ENCODE results near the gene RBM8A.
"Not testable (repeated sequence)": the region's sequence is repeated elsewhere in the genome, so short reads cannot be mapped to it uniquely, and the experiment has no call there.

RBM8A gene

GRCh38 chr1:145956781-145957442 is 29.6 kb upstream of the RBM8A start:
- DNase-seq (ENCODE audit: extremely low read depth in 1 of 2, low read depth in 1 of 2) = no peak

GRCh38 chr1:145956361-145956760 is 29.1 kb upstream of the RBM8A start:
- no peak for DNase-seq (ENCODE audit: extremely low read depth in 1 of 2, low read depth in 1 of 2)

DNA sequence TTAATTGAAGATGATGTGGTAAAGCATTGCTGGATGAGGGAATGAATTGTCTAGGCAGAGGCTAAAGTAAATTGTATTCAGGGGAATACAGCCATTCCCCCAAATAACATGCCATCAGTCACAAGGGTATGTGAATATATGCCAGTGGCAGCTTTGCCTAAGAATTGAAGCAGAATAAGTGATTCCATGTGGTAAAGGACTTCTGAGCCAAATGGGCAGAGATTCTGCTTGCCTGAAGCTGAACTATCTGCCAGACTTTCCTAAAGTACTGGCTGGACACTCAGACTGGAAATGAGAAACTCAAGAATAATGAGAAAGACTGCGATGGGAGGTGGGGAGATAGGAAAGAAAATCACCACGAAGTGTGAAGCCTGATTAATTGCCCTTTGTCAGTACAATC is 28.2 kb upstream of the RBM8A start:
- no peak for DNase-seq (ENCODE audit: extremely low read depth in 1 of 2, low read depth in 1 of 2)

DNA sequence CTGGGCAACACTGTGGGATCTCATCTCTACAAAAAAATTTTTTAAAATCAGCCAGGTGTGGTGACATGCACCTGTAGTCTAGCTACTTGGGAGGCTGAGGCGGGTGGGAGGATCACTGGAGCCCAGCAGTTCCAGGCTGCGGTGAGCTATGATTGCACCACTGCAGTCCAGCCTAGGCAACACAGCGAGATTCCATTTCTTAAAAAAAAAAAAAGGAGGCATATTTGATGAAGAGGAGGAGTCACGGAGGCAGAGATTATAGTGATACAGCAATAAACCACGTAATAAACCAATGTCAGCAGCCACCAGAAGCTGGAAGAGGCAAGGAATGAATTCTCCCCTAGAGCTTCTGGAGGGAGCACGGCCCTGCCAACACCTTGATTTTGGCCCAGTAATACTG is 26.6 kb upstream of the RBM8A start:
- no peak for DNase-seq (ENCODE audit: extremely low read depth in 1 of 2, low read depth in 1 of 2)

DNA sequence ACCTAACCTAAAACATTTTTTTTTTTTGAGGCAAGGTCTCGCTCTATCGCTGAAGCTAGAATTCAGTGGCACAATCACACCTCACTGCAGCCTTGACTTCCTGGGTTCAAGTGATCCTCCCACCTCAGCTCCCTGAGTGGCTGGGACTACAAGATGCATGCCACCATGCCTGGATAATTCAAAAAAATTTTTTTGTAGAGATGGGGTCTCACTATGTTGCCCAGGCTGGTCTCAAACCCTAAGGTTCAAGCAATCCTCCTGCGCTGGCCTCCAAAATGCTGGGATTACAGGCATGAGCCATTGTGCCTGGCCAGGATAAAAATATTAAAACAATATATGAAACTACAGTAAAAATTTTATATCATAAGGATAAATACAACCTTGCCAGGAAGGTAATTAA is 25.6 kb upstream of the RBM8A start:
- no peak for DNase-seq (ENCODE audit: extremely low read depth in 1 of 2, low read depth in 1 of 2)

DNA sequence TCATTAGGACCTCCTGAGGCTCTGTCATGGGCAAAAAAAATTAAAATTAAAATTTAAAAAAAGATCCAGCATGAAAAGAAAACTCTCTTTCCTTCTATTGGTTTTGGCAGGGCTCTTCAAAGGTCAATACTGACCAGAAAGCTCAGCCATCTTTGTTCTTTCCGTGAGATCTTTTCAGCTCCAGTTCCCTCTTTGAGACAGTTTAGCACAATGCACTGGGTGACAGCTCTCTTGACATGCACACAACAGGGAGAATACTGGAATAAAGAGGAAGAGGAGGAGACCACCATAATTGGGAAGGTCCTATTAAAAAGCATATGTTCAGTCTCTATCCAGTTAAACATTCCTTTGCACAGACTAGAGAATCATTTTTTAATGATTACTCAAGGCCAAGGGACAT is 24.2 kb upstream of the RBM8A start:
- no peak for DNase-seq (ENCODE audit: extremely low read depth in 1 of 2, low read depth in 1 of 2)

- no peak for DNase-seq (ENCODE audit: extremely low read depth in 1 of 2, low read depth in 1 of 2)
Measured at GRCh38 chr1:145949219-145949618, 21.9 kb upstream of the RBM8A start.

DNA sequence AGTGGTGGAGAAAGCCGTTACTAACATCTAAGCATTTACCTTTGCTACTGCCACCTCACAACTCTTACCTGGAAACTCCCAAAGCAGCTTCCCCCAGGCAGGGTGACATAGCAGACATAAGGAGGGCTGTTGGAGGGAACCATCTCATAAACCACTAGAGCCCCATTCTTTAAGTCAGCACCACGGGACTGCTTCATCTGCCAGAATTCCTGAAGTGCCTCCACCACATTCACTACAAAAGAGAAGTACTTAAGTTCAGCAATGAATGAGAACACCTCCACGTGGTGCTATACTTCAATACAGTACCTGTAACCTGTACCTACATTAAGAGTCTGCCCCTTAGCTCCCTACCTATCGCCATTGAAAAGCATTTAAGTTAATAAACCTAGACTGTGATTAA is 20.3 kb upstream of the RBM8A start:
- DNase-seq (ENCODE audit: extremely low read depth in 1 of 2, low read depth in 1 of 2) = no peak

- DNase-seq (ENCODE audit: extremely low read depth in 1 of 2, low read depth in 1 of 2) = no peak
Measured at GRCh38 chr1:145946477-145946986, 19.2 kb upstream of the RBM8A start.

- DNase-seq (ENCODE audit: extremely low read depth in 1 of 2, low read depth in 1 of 2) = no peak
Measured at GRCh38 chr1:145944532-145944931, 17.2 kb upstream of the RBM8A start.

GRCh38 chr1:145942871-145943270 is 15.6 kb upstream of the RBM8A start:
- no peak for DNase-seq (ENCODE audit: extremely low read depth in 1 of 2, low read depth in 1 of 2)

DNA sequence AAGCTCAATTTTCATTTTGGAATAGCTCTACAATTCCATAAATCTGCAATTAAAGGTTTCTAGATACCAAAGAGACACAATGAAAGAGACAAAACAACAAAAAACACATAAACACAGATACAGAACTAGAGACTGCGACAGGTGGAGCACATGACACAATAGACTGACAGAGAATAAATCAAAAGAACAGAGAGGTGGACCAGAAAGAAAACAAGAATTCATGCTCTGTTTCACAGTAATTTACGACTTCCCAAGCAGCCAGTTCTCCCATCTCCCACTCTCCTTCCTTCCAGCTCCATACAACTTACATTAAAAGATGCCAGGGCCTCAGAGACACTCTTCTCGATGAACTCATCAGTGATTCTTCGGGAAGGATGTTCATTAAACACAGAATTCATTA is 15.1 kb upstream of the RBM8A start:
- no peak for DNase-seq (ENCODE audit: extremely low read depth in 1 of 2, low read depth in 1 of 2)

- no peak for DNase-seq (ENCODE audit: extremely low read depth in 1 of 2, low read depth in 1 of 2)
Measured at GRCh38 chr1:145937436-145937835, 10.2 kb upstream of the RBM8A start.

- no peak for DNase-seq (ENCODE audit: extremely low read depth in 1 of 2, low read depth in 1 of 2)
Measured at GRCh38 chr1:145936247-145936646, 9.0 kb upstream of the RBM8A start.

GRCh38 chr1:145935708-145936107 is 8.4 kb upstream of the RBM8A start:
- DNase-seq (ENCODE audit: extremely low read depth in 1 of 2, low read depth in 1 of 2) = no peak

GRCh38 chr1:145932522-145933009 is 5.3 kb upstream of the RBM8A start:
- not testable (repeated sequence) for DNase-seq (ENCODE audit: extremely low read depth in 1 of 2, low read depth in 1 of 2)

DNA sequence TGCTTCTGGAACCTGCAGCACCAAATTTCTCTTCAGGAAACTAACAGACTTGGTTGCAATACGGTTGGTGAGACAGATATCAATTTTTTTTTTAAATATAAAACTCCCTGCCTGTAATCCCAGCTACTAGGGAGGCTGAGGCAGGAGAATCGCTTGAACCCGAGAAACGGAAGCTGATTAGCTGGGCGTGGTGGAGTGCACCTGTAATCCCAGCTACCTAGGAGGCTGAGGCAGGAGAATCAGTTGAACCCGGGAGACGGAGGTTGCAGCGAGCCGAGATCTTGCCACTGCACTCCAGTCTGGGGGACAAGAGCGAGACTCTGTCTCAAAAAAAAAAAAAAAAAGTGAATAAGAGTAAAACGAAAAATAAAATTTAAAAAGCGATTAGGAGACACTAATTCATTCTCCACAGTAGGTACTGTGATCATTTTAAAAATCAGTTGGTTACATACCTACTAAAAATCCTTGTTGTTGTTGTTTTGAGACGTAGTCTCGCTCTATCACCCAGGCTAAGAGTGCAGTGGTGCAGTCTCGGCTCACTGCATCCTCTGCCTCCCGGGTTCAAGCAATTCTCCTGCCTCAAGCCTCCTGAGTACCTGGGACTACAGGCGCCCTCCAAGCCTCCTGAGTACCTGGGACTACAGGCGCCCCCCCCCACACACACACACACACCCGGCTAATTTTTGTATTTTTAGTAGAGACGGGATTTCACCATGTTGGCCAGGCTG is 796 bp upstream of the RBM8A start:
- no peak for DNase-seq (ENCODE audit: extremely low read depth in 1 of 2, low read depth in 1 of 2)

DNA sequence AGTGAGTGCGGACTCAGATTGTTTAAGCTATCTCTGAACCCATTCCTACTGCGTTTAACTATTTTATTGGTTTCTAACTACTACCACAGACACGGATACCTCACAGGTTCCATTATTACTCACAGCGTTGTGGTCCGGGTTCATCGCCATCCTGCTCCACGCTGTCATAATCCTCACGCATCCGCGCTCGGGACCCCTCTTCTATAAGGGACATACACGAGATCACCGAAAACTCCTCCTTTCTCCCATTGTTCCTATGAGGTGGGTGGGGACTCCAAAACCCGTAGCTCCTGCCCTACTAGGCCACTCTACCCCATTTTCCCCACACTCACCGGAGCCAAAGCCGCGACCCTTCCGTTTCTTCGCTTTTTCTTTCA is 610 bp downstream of the RBM8A start:
- peak in 1 of 2 donors; percentile 57 for DNase-seq (ENCODE audit: extremely low read depth in 1 of 2, low read depth in 1 of 2)

DNA sequence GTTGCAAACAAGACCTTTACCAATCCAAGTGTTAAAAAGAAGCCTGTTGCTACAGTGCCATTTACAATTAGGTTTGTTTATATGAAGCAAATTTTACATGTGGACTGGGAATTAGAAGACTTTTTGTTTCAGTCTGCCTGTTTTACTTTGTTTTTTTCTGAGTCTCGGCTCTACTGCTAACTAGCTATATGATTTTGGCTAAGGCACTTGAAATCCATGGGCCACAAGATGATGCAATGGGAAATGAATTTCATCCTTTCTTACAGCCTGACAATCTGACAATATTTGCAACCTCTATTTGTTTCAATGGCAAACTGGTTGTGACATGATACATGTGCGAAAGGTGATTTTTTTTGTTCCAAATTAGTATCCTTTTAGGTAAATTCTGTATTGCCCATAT is 5.0 kb downstream of the RBM8A start:
- DNase-seq (ENCODE audit: extremely low read depth in 1 of 2, low read depth in 1 of 2) = no peak

GRCh38 chr1:145920297-145920696 is 7.0 kb downstream of the RBM8A start:
- not testable (repeated sequence) for DNase-seq (ENCODE audit: extremely low read depth in 1 of 2, low read depth in 1 of 2)

DNA sequence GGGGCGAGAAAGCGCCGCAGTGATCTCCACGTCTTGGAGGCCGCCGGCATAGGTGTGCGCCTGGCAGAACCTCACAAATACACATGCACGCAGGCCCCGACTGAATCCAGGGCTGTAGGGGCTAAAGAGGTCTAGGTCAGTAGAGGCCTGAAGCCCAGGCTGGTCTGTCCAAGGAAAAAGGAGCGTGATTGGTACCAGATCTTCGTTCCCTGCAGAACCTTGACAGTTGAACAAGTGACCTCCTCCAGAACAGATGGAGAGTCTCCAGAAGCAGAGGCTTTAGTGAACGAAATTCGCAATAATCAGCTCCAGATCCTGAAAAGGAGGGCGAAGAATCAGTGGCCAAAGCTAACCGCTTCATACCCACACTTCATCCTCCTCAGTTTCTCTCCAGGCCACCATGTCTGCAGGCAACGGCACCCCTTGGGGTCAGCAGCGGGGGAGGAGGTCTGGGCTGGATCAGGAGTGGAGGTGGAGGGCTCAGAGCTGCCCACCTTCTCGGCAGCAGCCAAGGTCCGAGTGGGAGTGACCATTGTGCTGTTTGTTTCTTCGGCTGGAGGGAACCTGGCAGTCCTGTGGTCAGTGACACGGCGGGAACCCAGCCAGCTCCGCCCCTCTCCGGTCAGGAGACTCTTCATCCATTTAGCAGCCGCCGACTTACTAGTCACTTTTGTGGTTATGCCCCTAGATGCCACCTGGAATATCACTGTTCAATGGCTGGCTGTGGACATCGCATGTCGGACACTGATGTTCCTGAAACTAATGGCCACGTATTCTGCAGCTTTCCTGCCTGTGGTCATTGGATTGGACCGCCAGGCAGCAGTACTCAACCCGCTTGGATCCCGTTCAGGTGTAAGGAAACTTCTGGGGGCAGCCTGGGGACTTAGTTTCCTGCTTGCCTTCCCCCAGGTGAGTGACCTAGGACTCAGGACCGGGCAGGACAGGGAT is 8.0 kb downstream of the RBM8A start:
- no peak for DNase-seq (ENCODE audit: extremely low read depth in 1 of 2, low read depth in 1 of 2)

Data from stimulated activated CD8-positive, alpha-beta memory T cell treated with anti-CD3 and anti-CD28 coated beads, Interleukin-7, amount 100 ng/mL, for 48 hours (primary cell).